Gastrocnemius medialis (tissue), 4 donors: ENCODE results near the gene DDX27.

Experiments
- POLR2A ChIP-seq, 2 donors: fragments of 450-650 bp; IDR thresholded peaks; one replicate each; pipeline ENCODE4 v1.6.1; 2017; ENCODE audit warnings: antibody characterized with exemption in 2 of 2, mild to moderate bottlenecking in 2 of 2, moderate library complexity in 2 of 2
- TF ChIP-seq, protein P1 (sequence below), 5 experiments: fragments of 450-650 bp in 3 of 5; fragments of 200-600 bp in 2 of 5; sonication (generic) in 2 of 5; IDR thresholded peaks in 4 of 5; conservative IDR thresholded peaks in 1 of 5; 1 replicate in 4 of 5; 2 replicates in 1 of 5; pipeline ENCODE4 v1.5.1; 2016 to 2019; ENCODE audit warnings: antibody characterized with exemption in 5 of 5, mild to moderate bottlenecking in 3 of 5, moderate library complexity in 3 of 5

DNA sequence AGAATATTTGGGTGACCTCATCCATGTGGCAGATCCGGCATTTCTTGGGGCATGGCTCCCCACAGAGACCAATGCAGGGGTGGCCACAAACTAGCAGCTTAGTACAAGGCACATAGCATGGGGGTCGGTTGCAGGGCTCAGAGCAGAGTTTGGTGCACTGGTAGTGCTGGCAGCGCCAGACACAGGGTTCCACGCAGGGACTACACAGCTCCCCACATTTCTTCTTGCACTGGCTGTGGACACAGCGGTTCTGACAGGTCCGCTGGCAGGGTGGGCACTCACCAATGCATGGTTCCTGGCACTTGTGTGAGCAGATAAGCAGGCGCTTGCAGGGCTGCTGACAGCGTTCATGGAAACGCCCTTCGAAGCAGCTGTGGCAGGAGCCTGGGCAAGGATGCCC, 29.1 kb downstream of the DDX27 start:
- TF ChIP-seq, protein P1, sequence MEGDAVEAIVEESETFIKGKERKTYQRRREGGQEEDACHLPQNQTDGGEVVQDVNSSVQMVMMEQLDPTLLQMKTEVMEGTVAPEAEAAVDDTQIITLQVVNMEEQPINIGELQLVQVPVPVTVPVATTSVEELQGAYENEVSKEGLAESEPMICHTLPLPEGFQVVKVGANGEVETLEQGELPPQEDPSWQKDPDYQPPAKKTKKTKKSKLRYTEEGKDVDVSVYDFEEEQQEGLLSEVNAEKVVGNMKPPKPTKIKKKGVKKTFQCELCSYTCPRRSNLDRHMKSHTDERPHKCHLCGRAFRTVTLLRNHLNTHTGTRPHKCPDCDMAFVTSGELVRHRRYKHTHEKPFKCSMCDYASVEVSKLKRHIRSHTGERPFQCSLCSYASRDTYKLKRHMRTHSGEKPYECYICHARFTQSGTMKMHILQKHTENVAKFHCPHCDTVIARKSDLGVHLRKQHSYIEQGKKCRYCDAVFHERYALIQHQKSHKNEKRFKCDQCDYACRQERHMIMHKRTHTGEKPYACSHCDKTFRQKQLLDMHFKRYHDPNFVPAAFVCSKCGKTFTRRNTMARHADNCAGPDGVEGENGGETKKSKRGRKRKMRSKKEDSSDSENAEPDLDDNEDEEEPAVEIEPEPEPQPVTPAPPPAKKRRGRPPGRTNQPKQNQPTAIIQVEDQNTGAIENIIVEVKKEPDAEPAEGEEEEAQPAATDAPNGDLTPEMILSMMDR (IDR thresholded peaks at IDR 0.05 in 4 of 5, conservative IDR thresholded peaks at IDR 0.05 in 1 of 5), result no peak
- TF ChIP-seq POLR2A (IDR thresholded peaks at IDR 0.05), result no peak
